CD4-positive, alpha-beta T cell (primary cell): ENCODE results near the gene NOP53. TPM values are rescaled to one million over a fixed set of nuclear protein-coding genes. Genes with fewer than 3 reads are reported as not detected.

ENCODE experiments used
- ATAC-seq: fragments of 200-7000 bp; cut with Tn5 transposase; one replicate; pipeline ENCODE4 v1.10.0; 2022; ENCODE audit warnings: mild to moderate bottlenecking; ENCODE audit not compliant: poor library complexity
- CTCF ChIA-PET: fragments of 350-600 bp; sonication (Branson Sonifier 250); formaldehyde crosslinking; loops from one replicate; lab custom pipeline; 2021; ENCODE audit warnings: antibody characterized with exemption, inconsistent platforms; lab: Charles Lee
- POLR2A ChIA-PET: fragments of 350-600 bp; sonication (Branson Sonifier 250); formaldehyde crosslinking; loops from one replicate; lab custom pipeline; 2021; ENCODE audit warnings: antibody characterized with exemption, inconsistent platforms; lab: Charles Lee
- DNase-seq, 14 experiments: peaks; one replicate each; pipeline ENCODE4 v3.0.0-alpha.2; 2013 to 2020; ENCODE audit warnings: mixed read lengths in 2 of 14
- H3K27ac ChIP-seq, 2 donors: one replicate each; pipeline versions ENCODE4 v1.5.1 to v1.7.0; 2013; ENCODE audit warnings: low read length in 2 of 2, low read depth in 1 of 2, mild to moderate bottlenecking in 1 of 2
- H3K27me3 ChIP-seq, 2 experiments: 1 replicate in 1 of 2; 2 replicates in 1 of 2; pipeline versions ENCODE4 v1.6.1 to v1.7.0; 2013; ENCODE audit warnings: low read length in 2 of 2, control low read depth in 1 of 2, mild to moderate bottlenecking in 1 of 2, moderate library complexity in 1 of 2; ENCODE audit not compliant: insufficient read depth in 2 of 2, control insufficient read depth in 1 of 2
- H3K36me3 ChIP-seq: one replicate; pipeline ENCODE4 v1.6.1; 2013; ENCODE audit warnings: low read length, control low read depth; ENCODE audit not compliant: insufficient read depth
- H3K4me1 ChIP-seq: one replicate; pipeline ENCODE4 v1.6.1; 2013; ENCODE audit warnings: low read length, control low read depth; ENCODE audit not compliant: insufficient read depth
- H3K4me3 ChIP-seq: one replicate; pipeline ENCODE4 v1.5.1; 2013; ENCODE audit warnings: mild to moderate bottlenecking, low read length, moderate library complexity
- H3K9me3 ChIP-seq, 2 experiments: 1 replicate in 1 of 2; 2 replicates in 1 of 2; pipeline versions ENCODE4 v1.6.1 to v1.7.0; 2013; ENCODE audit warnings: low read length in 2 of 2, mild to moderate bottlenecking in 2 of 2, control low read depth in 1 of 2, moderate library complexity in 1 of 2; ENCODE audit not compliant: control insufficient read depth in 1 of 2, insufficient read depth in 1 of 2
- H3K27ac Mint-ChIP-seq: one replicate; pipeline ENCODE4 v1.8.0; 2020; ENCODE audit warnings: mixed read lengths
- H3K27me3 Mint-ChIP-seq: one replicate; pipeline ENCODE4 v1.8.0; 2021; ENCODE audit warnings: mixed read lengths
- H3K36me3 Mint-ChIP-seq: one replicate; pipeline ENCODE4 v1.8.0; 2021; ENCODE audit warnings: low read depth, mixed read lengths
- H3K4me1 Mint-ChIP-seq: one replicate; pipeline ENCODE4 v1.8.0; 2021; ENCODE audit warnings: low read depth, mixed read lengths
- H3K4me3 Mint-ChIP-seq: one replicate; pipeline ENCODE4 v1.8.0; 2020; ENCODE audit warnings: mild to moderate bottlenecking, mixed read lengths
- H3K9me3 Mint-ChIP-seq: one replicate; pipeline ENCODE4 v1.8.0; 2020; ENCODE audit warnings: mixed read lengths
- CTCF ChIP-seq: fragments of 200-600 bp; IDR thresholded peaks from one replicate; pipeline ENCODE4 v1.8.0; 2022; ENCODE audit warnings: antibody characterized with exemption, mild to moderate bottlenecking
- intact Hi-C, 2 experiments: fragments of 100-400 bp; cut with DNase I in 1 of 2; cut with micrococcal nuclease in 1 of 2; formaldehyde crosslinking; loops; one replicate each; pipeline versions ENCODE4 v1.15.1 to v1.9.0; 2023 to 2025; cut with DNase I, micrococcal nuclease
- total RNA-seq, 174 experiments: library from RNA in 2 of 174; stranded (reverse) in 2 of 174; gene quantifications; one replicate each; pipeline ENCODE4 v1.2.3 and lab custom pipeline; 2021 to 2026

NOP53 gene
- total RNA-seq, 2 experiments from 2014 or later, result 1,074 to 1,154 TPM

- ChIA-PET POLR2A (no interaction called here), CTCF (no interaction called here)
- no peaks in the 10 kb centered on the region for H3K9me3 Mint-ChIP-seq
- H3K4me3 ChIP-seq, result no peak overlapping the region
- ATAC-seq (no peak), DNase-seq (no peak)
- no peaks in the 10 kb centered on the region for H3K36me3 Mint-ChIP-seq
- intact Hi-C loops, result no loop called here
- H3K27me3 Mint-ChIP-seq, result no peaks in the 10 kb centered on the region
- no peak for TF ChIP-seq CTCF
- H3K27ac Mint-ChIP-seq, result no peak overlapping the region
- no peaks in the 10 kb centered on the region for H3K4me1 ChIP-seq
- no peaks in the 10 kb centered on the region for H3K9me3 ChIP-seq
- H3K36me3 ChIP-seq, result no peaks in the 10 kb centered on the region
- no peaks in the 10 kb centered on the region for H3K27me3 ChIP-seq
- H3K4me3 Mint-ChIP-seq, result no peak overlapping the region
- no peak overlapping the region for H3K27ac ChIP-seq
- H3K4me1 Mint-ChIP-seq, result no peaks in the 10 kb centered on the region
Measured at GRCh38 chr19:47805313-47805712, 60.0 kb downstream of the NOP53 start.

DNA sequence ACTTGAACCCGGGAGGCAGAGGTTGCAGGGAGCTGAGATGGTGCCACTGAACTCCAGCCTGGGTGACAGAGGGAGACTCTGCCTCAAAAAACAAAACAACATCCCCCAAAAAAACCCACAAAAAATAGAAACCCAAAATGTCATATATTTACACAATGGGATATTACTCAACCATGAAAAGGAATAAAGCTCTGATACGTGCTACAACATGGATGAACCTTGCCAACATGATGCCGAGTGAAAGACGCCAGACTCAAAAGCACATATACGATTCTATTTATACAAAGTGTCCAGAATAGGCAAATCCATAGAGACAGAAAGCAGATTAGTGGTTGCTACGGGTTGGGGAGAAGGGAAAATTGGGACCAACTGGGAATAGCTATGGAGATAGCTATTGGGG lies 61.1 kb downstream of the NOP53 start:
- ChIA-PET CTCF (no interaction called here), POLR2A (no interaction called here)
- Mint-ChIP-seq H3K27ac (no peak overlapping the region), H3K36me3 (no peaks in the 10 kb centered on the region), H3K4me3 (no peak overlapping the region), H3K9me3 (no peaks in the 10 kb centered on the region), H3K4me1 (no peaks in the 10 kb centered on the region), H3K27me3 (peaks cover 4% of the 10 kb centered on the region)
- H3K27me3 ChIP-seq, result no peaks in the 10 kb centered on the region
- DNase-seq, result no peak
- no peak for TF ChIP-seq CTCF
- no peak for ATAC-seq
- no peak overlapping the region for H3K27ac ChIP-seq
- H3K4me3 ChIP-seq, result no peak overlapping the region
- no peaks in the 10 kb centered on the region for H3K4me1 ChIP-seq
- H3K9me3 ChIP-seq, result no peaks in the 10 kb centered on the region
- intact Hi-C loops, result no loop called here
- H3K36me3 ChIP-seq, result no peaks in the 10 kb centered on the region

Other genes starting within 250 kb of the NOP53 start
- 100 to 1,000 TPM; 135 to 145 TPM for gene NAPA, start 230.5 kb upstream of the NOP53 start, total RNA-seq
- gene ZNF541, start 172.4 kb upstream of the NOP53 start, total RNA-seq, result under 1 TPM; 0.81 to 0.88 TPM
- 10 to 100 TPM; 21.2 to 22.0 TPM for gene BICRA, start 136.4 kb upstream of the NOP53 start, total RNA-seq
- under 1 TPM in 1 of 2 experiments, not detected in 1; 0.16 TPM for gene EHD2, start 32.1 kb upstream of the NOP53 start, total RNA-seq
- 10 to 100 TPM; 71.6 TPM for gene SELENOW, start 33.2 kb downstream of the NOP53 start, total RNA-seq
- not detected for gene TPRX1, start 59.0 kb downstream of the NOP53 start, total RNA-seq
- not detected for gene CRX, start 76.4 kb downstream of the NOP53 start, total RNA-seq
- not detected for gene TPRX2, start 113.7 kb downstream of the NOP53 start, total RNA-seq
- gene SULT2A1, start 140.8 kb downstream of the NOP53 start, total RNA-seq, result not detected
- not detected for gene BSPH1, start 246.6 kb downstream of the NOP53 start, total RNA-seq
- gene ELSPBP1, start 249.1 kb downstream of the NOP53 start, total RNA-seq, result not detected